HG03442 (cell line): ENCODE results near the gene ACOT4.
A peak's percentile ranks its signal among the peaks of the same experiment; 100 is the strongest.
"Not testable (repeated sequence)": the region's sequence is repeated elsewhere in the genome, so short reads cannot be mapped to it uniquely, and the experiment has no call there.

Experiments used
- ATAC-seq: cut with Tn5 transposase; IDR thresholded peaks from one replicate; pipeline ENCODE4 v1.9.1; 2021; ENCODE audit warnings: mild to moderate bottlenecking, moderate library complexity; ENCODE audit not compliant: unreplicated experiment

Gene ACOT4

GRCh38 chr14:73576391-73576790, 15.3 kb upstream of the ACOT4 start:
- ATAC-seq, result no peak

- ATAC-seq, result not testable (repeated sequence)
Observed at GRCh38 chr14:73577214-73577613, 14.5 kb upstream of the ACOT4 start.

- not testable (repeated sequence) for ATAC-seq
Observed at GRCh38 chr14:73582102-73582979, 9.3 kb upstream of the ACOT4 start.

- ATAC-seq, result no peak
Observed at GRCh38 chr14:73588695-73589094, 3.0 kb upstream of the ACOT4 start.

- no peak for ATAC-seq
Observed at GRCh38 chr14:73589116-73589515, 2.6 kb upstream of the ACOT4 start.

GRCh38 chr14:73590673-73591004, 1.0 kb upstream of the ACOT4 start:
- not testable (repeated sequence) for ATAC-seq

- ATAC-seq, result no peak
Observed at GRCh38 chr14:73594491-73594890, 2.8 kb downstream of the ACOT4 start.

GRCh38 chr14:73599499-73599898, 7.8 kb downstream of the ACOT4 start:
- ATAC-seq, result no peak

- ATAC-seq, result no peak
Observed at GRCh38 chr14:73602994-73603393, 11.3 kb downstream of the ACOT4 start.

GRCh38 chr14:73606271-73606670, 14.6 kb downstream of the ACOT4 start:
- ATAC-seq, result no peak

GRCh38 chr14:73607241-73607640, 15.6 kb downstream of the ACOT4 start:
- ATAC-seq, result no peak

- no peak for ATAC-seq
Observed at GRCh38 chr14:73610687-73611086, 19.0 kb downstream of the ACOT4 start.

- peak; percentile 77 for ATAC-seq
Observed at GRCh38 chr14:73612339-73613045, 20.8 kb downstream of the ACOT4 start, which contains the start of gene ACOT6. TSS of gene ACOT6 (plus strand) at chr14:73612517. CDS start at chr14:73612572, 55 bp downstream.

- no peak for ATAC-seq
Observed at GRCh38 chr14:73613046-73613383, 21.3 kb downstream of the ACOT4 start.

- ATAC-seq, result no peak
Observed at GRCh38 chr14:73613419-73613963, 21.8 kb downstream of the ACOT4 start.

GRCh38 chr14:73616831-73617230, 25.2 kb downstream of the ACOT4 start:
- ATAC-seq, result no peak

- ATAC-seq, result no peak
Observed at GRCh38 chr14:73619524-73619923, 27.9 kb downstream of the ACOT4 start.

GRCh38 chr14:73620268-73620667, 28.6 kb downstream of the ACOT4 start:
- no peak for ATAC-seq

GRCh38 chr14:73623504-73624054, 31.9 kb downstream of the ACOT4 start:
- no peak for ATAC-seq

GRCh38 chr14:73625706-73626105, 34.0 kb downstream of the ACOT4 start:
- no peak for ATAC-seq

- ATAC-seq, result no peak
Observed at GRCh38 chr14:73627151-73627558, 35.5 kb downstream of the ACOT4 start.
